GM21786 (cell line): ENCODE measurements around the gene ZBTB33.

Experiments
- ATAC-seq: cut with Tn5 transposase; IDR thresholded peaks from one replicate; pipeline ENCODE4 v1.9.1; 2021; ENCODE audit not compliant: unreplicated experiment

ZBTB33 gene

DNA sequence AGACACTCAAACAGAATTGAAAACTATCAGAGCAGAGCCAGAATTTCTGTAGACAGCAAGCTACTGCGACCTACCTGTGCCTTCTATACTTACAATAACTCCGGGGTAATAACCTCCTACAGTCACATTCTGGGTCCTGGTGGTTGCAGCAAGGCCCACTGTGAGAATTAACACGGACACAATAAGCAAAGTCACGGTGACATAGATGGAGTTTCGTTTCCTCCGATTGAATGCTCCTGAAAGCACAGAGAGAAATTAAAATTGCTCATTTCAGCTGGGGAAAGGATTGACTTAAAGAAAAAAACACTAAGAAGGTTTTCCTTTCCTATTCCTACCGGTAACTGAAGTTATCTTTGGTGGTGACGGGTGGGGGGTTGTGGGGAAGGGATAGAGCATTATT lies 53.6 kb downstream of the ZBTB33 start:
- no peak for ATAC-seq

GRCh38 chrX:120305531-120306141 lies 55.0 kb downstream of the ZBTB33 start:
- no peak for ATAC-seq

GRCh38 chrX:120306630-120307029 lies 56.0 kb downstream of the ZBTB33 start:
- ATAC-seq, result no peak
